Measurements from ENCODE around the gene NME2. TPM values are rescaled to one million over a fixed set of nuclear protein-coding genes. Genes with fewer than 3 reads are reported as not detected.
A peak's percentile ranks its signal among the peaks of the same experiment; 100 is the strongest.

The NME2 gene
- total and polyA plus RNA-seq, 2 experiments from 2014 or later = 393 to 585 TPM

DNA sequence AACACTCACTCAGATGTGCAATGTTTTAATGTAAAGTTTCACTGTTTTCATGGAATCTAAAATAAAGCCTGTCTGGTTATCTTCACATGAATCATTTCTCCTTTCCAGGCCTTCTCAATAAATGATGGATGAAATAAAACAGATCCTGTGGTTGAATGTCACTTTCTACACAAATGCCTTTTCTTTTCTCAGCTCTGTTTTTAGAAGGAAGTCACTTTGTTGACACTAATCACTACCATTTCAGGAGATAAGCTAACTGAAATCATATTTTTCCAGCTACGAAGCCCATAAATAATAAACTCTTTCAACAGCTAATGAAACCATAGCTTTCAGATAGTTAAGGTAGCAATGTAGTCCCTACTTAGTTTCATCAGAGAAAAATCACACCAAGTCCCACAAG lies 17.9 kb downstream of the NME2 start:
- Histone ChIP-seq H3K27ac (peak overlapping the region; percentile 43), H3K4me1 (ENCODE audit: low read depth) (no peaks in the 10 kb centered on the region), H3K36me3 (peaks cover 42% of the 10 kb centered on the region), H3K27me3 (no peaks in the 10 kb centered on the region), H3K9me3 (ENCODE audit: low read depth) (no peaks in the 10 kb centered on the region), H3K4me3 (no peak overlapping the region)
- TF ChIP-seq, protein P1, sequence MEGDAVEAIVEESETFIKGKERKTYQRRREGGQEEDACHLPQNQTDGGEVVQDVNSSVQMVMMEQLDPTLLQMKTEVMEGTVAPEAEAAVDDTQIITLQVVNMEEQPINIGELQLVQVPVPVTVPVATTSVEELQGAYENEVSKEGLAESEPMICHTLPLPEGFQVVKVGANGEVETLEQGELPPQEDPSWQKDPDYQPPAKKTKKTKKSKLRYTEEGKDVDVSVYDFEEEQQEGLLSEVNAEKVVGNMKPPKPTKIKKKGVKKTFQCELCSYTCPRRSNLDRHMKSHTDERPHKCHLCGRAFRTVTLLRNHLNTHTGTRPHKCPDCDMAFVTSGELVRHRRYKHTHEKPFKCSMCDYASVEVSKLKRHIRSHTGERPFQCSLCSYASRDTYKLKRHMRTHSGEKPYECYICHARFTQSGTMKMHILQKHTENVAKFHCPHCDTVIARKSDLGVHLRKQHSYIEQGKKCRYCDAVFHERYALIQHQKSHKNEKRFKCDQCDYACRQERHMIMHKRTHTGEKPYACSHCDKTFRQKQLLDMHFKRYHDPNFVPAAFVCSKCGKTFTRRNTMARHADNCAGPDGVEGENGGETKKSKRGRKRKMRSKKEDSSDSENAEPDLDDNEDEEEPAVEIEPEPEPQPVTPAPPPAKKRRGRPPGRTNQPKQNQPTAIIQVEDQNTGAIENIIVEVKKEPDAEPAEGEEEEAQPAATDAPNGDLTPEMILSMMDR (IDR thresholded peaks at IDR 0.05; ENCODE audit: low read depth, low read length) = no peak
- no peak for DNase-seq (ENCODE audit: low read depth in 1 of 2, low spot score in 1 of 2)

DNA sequence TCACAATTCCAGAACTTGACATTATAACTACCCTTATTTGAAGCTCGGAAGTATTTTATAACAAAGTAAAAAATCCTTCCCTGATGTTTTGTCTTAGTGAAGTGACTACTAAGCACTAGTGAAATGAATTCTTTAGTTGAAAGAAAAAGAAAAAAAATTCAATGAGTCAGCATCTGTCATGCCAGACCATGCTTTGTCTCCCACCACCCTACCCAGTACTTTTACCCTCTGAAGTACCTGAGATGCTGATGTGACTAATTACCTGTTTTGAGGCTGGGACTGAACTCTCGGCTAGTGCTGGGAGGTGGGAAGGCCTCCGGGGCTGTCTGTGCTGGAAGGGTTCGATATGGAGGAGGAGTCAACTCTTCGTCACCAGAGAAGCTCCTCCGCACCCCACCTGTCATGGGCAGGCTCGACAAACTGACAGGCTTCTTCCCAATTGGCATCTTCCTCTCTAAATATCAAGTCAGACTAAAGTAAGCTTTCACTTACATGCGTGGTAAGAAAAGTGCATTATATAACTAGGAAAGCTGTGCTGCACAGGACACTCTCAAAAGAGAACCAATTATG lies 19.6 kb downstream of the NME2 start:
- Histone ChIP-seq H3K27me3 (no peaks in the 10 kb centered on the region), H3K27ac (peak overlapping the region; percentile 4), H3K9me3 (ENCODE audit: low read depth) (no peaks in the 10 kb centered on the region), H3K4me1 (ENCODE audit: low read depth) (no peaks in the 10 kb centered on the region), H3K4me3 (no peak overlapping the region), H3K36me3 (peaks cover 43% of the 10 kb centered on the region)
- no peak for DNase-seq (ENCODE audit: low read depth in 1 of 2, low spot score in 1 of 2)
- TF ChIP-seq, protein P1 (IDR thresholded peaks at IDR 0.05; ENCODE audit: low read depth, low read length) = no peak

DNA sequence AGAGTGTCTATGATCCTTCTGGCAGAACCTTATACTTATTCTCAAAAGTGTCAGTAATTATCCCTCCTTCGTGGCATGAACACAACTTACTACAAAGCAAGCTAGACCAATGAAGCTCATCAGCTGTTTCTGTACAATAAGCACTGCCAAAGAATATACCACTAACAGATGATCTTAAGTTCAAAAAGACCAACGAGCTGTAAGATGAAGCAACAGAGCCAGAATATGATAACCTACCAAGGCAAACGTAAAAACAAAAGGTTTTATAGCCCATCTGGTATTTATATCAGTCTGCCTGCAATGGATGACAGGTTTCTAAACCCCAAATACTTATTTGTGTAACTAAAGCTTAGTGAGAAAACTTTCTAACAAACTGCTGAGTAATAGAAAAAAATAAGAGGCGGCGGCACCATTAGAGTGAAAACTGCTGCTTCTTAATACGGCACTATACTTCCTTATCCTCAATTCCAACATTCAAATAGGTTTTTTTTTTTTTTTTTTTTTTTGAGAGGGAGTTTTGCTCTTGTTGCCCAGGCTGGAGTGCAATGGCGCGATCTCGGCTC lies 22.1 kb downstream of the NME2 start:
- H3K4me1 ChIP-seq (ENCODE audit: low read depth) = no peaks in the 10 kb centered on the region
- no peak overlapping the region for H3K27ac ChIP-seq
- H3K9me3 ChIP-seq (ENCODE audit: low read depth) = no peaks in the 10 kb centered on the region
- peaks cover 62% of the 10 kb centered on the region for H3K36me3 ChIP-seq
- no peak overlapping the region for H3K4me3 ChIP-seq
- H3K27me3 ChIP-seq = no peaks in the 10 kb centered on the region
- TF ChIP-seq, protein P1 (IDR thresholded peaks at IDR 0.05; ENCODE audit: low read depth, low read length) = no peak
- no peak for DNase-seq (ENCODE audit: low read depth in 1 of 2, low spot score in 1 of 2)

DNA sequence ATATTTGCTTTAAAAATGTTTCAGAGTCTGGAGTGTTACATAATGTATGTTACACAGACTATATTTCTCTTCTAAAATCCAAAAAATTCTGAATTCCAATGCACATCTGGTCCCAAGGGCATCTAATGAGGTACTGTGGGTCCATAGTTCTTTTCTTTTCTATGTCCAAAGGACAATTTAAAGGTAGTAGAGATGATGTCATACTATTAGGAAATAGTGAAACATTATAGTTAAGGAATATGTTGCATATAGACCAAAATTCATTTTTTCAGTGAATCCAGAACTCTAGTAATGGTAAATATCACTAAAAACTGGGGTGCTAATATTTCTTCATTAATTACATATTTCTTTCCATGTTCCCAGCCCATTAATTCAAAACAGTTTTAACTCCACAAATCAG lies 23.0 kb downstream of the NME2 start:
- Histone ChIP-seq H3K36me3 (peaks cover 63% of the 10 kb centered on the region), H3K9me3 (ENCODE audit: low read depth) (no peaks in the 10 kb centered on the region), H3K27ac (no peak overlapping the region), H3K4me1 (ENCODE audit: low read depth) (no peaks in the 10 kb centered on the region), H3K27me3 (no peaks in the 10 kb centered on the region), H3K4me3 (no peak overlapping the region)
- DNase-seq (ENCODE audit: low read depth in 1 of 2, low spot score in 1 of 2) = no peak
- TF ChIP-seq, protein P1 (IDR thresholded peaks at IDR 0.05; ENCODE audit: low read depth, low read length) = no peak

DNA sequence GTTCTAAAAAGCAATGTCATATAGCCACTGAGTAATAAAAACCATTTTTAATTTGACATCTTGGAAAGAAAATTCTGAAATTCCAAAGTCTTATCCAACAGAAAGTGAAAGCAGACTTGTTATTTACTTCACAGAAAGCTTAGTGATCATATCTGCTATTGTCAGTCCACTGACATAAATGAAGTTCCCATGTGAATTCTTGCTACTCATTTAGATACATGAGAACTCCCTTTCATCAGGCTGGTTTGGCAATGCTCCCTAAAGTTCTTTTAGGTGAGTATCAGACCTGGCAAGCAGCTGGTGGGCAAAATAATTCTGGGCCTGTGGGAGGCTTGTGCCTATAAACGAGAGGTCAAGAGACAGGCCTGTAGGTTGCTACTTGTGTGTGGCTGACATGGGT lies 23.4 kb downstream of the NME2 start:
- Histone ChIP-seq H3K4me1 (ENCODE audit: low read depth) (no peaks in the 10 kb centered on the region), H3K9me3 (ENCODE audit: low read depth) (no peaks in the 10 kb centered on the region), H3K4me3 (no peak overlapping the region), H3K36me3 (peaks cover 59% of the 10 kb centered on the region), H3K27me3 (no peaks in the 10 kb centered on the region), H3K27ac (no peak overlapping the region)
- no peak for DNase-seq (ENCODE audit: low read depth in 1 of 2, low spot score in 1 of 2)
- TF ChIP-seq, protein P1 (IDR thresholded peaks at IDR 0.05; ENCODE audit: low read depth, low read length) = no peak

Measured in cardiac muscle cell (in vitro differentiated cells and primary cell).